A673 (cell line): ENCODE data around the gene NTSR2. TPM values are rescaled to one million over a fixed set of nuclear protein-coding genes. Genes with fewer than 3 reads are reported as not detected.

Source experiments
- BruUV-seq: library from RNA; stranded (reverse); fragments of 400-500 nt; replicated peaks from 2 replicates; lab custom pipeline; 2021; lab: Mats Ljungman, UMichigan
- CTCF ChIA-PET: fragments of 300-600 bp; sonication (Branson Sonifier 250); formaldehyde crosslinking; loops from one replicate; lab custom pipeline; 2022; ENCODE audit warnings: antibody characterized with exemption; lab: Charles Lee
- POLR2A ChIA-PET: fragments of 300-600 bp; sonication (Branson Sonifier 250); formaldehyde crosslinking; loops from one replicate; lab custom pipeline; 2022; ENCODE audit warnings: antibody characterized with exemption; ENCODE audit not compliant: low non-redundant PET; lab: Charles Lee
- DNase-seq: peaks from one replicate; pipeline ENCODE4 v3.0.0-alpha.2; 2015; ENCODE audit warnings: low spot score
- H3K27ac ChIP-seq: fragments of 200-600 bp; sonication (generic); 2 replicates; pipeline ENCODE4 v1.5.1; 2016; ENCODE audit warnings: mixed run types, low read depth, mild to moderate bottlenecking, mixed read lengths, antibody characterized with exemption, low read length; ENCODE audit not compliant: poor library complexity, severe bottlenecking
- H3K27me3 ChIP-seq: fragments of 200-600 bp; sonication (generic); replicated peaks from 2 replicates; pipeline ENCODE4 v1.6.1; 2017; ENCODE audit warnings: mixed run types, low read depth, mild to moderate bottlenecking, mixed read lengths, antibody characterized with exemption, low read length; ENCODE audit not compliant: insufficient read depth, poor library complexity
- H3K36me3 ChIP-seq: fragments of 200-600 bp; sonication (generic); 2 replicates; pipeline ENCODE4 v1.6.1; 2016; ENCODE audit warnings: mixed run types, mild to moderate bottlenecking, mixed read lengths, antibody characterized with exemption, low read length; ENCODE audit not compliant: insufficient read depth, poor library complexity, severe bottlenecking
- H3K4me1 ChIP-seq: fragments of 200-600 bp; sonication (generic); 2 replicates; pipeline ENCODE4 v1.6.1; 2017; ENCODE audit warnings: mixed run types, mild to moderate bottlenecking, mixed read lengths, antibody characterized with exemption, low read length; ENCODE audit not compliant: insufficient read depth, poor library complexity, severe bottlenecking
- H3K4me3 ChIP-seq: fragments of 200-600 bp; sonication (generic); 2 replicates; pipeline ENCODE4 v1.5.1; 2016; ENCODE audit warnings: low read depth, mixed run types, mild to moderate bottlenecking, mixed read lengths, low read length; ENCODE audit not compliant: poor library complexity, severe bottlenecking
- H3K9me3 ChIP-seq: fragments of 200-600 bp; sonication (generic); 2 replicates; pipeline ENCODE4 v1.6.1; 2016; ENCODE audit warnings: mixed run types, low read depth, mild to moderate bottlenecking, mixed read lengths, antibody characterized with exemption, low read length; ENCODE audit not compliant: poor library complexity, severe bottlenecking
- CTCF ChIP-seq: fragments of 300-800, 200-600 bp; sonication (generic); conservative IDR thresholded peaks from 2 replicates; pipeline ENCODE4 v1.5.1; 2017; ENCODE audit warnings: low read depth, mild to moderate bottlenecking, antibody characterized with exemption, low read length, moderate library complexity, mixed read lengths
- EZH2 ChIP-seq: fragments of 200-600 bp; sonication (generic); IDR thresholded peaks from 2 replicates; pipeline ENCODE4 v1.6.1; 2017; ENCODE audit warnings: borderline replicate concordance, low read depth, mild to moderate bottlenecking, mixed read lengths, antibody characterized with exemption, low read length; ENCODE audit not compliant: poor library complexity, severe bottlenecking
- intact Hi-C: fragments of 100-400 bp; cut with micrococcal nuclease; formaldehyde crosslinking; loops from one replicate; pipeline ENCODE4 v1.10.0; 2022; ENCODE audit not compliant: unreplicated experiment
- total RNA-seq: library from RNA; stranded (reverse); gene quantifications from 2 replicates; pipeline ENCODE4 v1.2.3, GENCODE V29; 2021

NTSR2 gene
- total RNA-seq, 1 experiment from 2014 or later, result not detected

- Histone ChIP-seq H3K27me3 (no peaks in the 10 kb centered on the region), H3K4me3 (no peak overlapping the region), H3K27ac (no peak overlapping the region), H3K4me1 (no peaks in the 10 kb centered on the region), H3K9me3 (peaks cover 3% of the 10 kb centered on the region), H3K36me3 (no peaks in the 10 kb centered on the region)
- CTCF ChIA-PET, result no interaction called here
- BruUV-seq, result no TSS peak
- TF ChIP-seq EZH2 (no peak), CTCF (no peak)
- DNase-seq, result no peak
- intact Hi-C loops, result no loop called here
- POLR2A ChIA-PET, result no interaction called here
Observed at GRCh38 chr2:11709293-11709692, 39.3 kb upstream of the NTSR2 start.

- CTCF ChIA-PET, result no interaction called here
- TF ChIP-seq CTCF (no peak), EZH2 (no peak)
- DNase-seq, result no peak
- peaks cover 3% of the 10 kb centered on the region for H3K9me3 ChIP-seq
- H3K36me3 ChIP-seq, result no peaks in the 10 kb centered on the region
- intact Hi-C loops, result no loop called here
- H3K27me3 ChIP-seq, result no peaks in the 10 kb centered on the region
- POLR2A ChIA-PET, result no interaction called here
- no peaks in the 10 kb centered on the region for H3K4me1 ChIP-seq
- BruUV-seq, result no TSS peak
- no peak overlapping the region for H3K27ac ChIP-seq
- H3K4me3 ChIP-seq, result no peak overlapping the region
Observed at GRCh38 chr2:11708106-11708505, 38.1 kb upstream of the NTSR2 start.

- Histone ChIP-seq H3K27me3 (no peaks in the 10 kb centered on the region), H3K4me1 (no peaks in the 10 kb centered on the region), H3K9me3 (peaks cover 3% of the 10 kb centered on the region), H3K4me3 (no peak overlapping the region), H3K27ac (no peak overlapping the region), H3K36me3 (no peaks in the 10 kb centered on the region)
- TF ChIP-seq CTCF (no peak), EZH2 (no peak)
- no peak for DNase-seq
- no TSS peak for BruUV-seq
- intact Hi-C loops, result no loop called here
- POLR2A ChIA-PET, result no interaction called here
- CTCF ChIA-PET, result no interaction called here
Observed at GRCh38 chr2:11705711-11706110, 35.7 kb upstream of the NTSR2 start.
